22Rv1 (cell line): ENCODE data around the gene GREB1L.

ENCODE experiments used
- H3K27ac ChIP-seq: fragments of 450-650 bp; 2 replicates; pipeline ENCODE4 v1.5.1; 2017
- ZFX ChIP-seq: fragments of 450-650 bp; IDR thresholded peaks from 2 replicates; pipeline ENCODE4 v1.6.1; 2017; ENCODE audit warnings: antibody characterized with exemption, borderline replicate concordance
- TF ChIP-seq, protein P1 (sequence below): fragments of 450-650 bp; IDR thresholded peaks from 2 replicates; pipeline ENCODE4 v1.5.1; 2017; ENCODE audit warnings: mild to moderate bottlenecking

The GREB1L gene

DNA sequence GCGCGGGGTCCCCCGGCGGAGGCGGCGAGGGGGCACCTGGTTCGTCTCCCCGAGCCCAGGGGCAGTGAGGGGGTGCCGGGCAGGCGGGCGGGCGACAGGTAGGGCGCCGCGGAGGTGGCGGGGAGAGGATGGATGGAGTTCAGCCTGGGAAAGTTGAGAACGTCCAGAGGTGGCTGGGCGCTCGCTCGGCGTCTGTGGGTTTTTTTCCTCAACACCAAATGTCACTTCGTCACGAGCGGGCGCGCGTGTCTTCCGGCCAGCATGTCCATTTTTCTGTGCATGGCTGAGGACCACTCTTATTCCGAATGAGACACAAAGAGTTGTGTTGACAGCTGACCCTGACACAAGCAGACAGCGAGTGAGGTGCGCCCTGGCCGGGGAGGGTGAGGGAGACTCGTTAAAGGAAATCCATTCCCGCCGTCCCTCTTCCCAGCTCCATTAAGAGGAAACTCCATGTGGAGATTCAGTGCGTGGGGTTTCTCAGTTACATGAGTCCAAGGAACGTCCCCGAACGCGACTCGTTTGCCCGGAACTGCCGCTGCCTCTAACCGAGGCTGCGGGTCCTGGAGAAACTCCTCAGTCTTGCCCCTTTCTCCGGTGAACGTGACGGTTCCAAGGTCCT is 859 bp downstream of the GREB1L start:
- TF ChIP-seq, protein P1, sequence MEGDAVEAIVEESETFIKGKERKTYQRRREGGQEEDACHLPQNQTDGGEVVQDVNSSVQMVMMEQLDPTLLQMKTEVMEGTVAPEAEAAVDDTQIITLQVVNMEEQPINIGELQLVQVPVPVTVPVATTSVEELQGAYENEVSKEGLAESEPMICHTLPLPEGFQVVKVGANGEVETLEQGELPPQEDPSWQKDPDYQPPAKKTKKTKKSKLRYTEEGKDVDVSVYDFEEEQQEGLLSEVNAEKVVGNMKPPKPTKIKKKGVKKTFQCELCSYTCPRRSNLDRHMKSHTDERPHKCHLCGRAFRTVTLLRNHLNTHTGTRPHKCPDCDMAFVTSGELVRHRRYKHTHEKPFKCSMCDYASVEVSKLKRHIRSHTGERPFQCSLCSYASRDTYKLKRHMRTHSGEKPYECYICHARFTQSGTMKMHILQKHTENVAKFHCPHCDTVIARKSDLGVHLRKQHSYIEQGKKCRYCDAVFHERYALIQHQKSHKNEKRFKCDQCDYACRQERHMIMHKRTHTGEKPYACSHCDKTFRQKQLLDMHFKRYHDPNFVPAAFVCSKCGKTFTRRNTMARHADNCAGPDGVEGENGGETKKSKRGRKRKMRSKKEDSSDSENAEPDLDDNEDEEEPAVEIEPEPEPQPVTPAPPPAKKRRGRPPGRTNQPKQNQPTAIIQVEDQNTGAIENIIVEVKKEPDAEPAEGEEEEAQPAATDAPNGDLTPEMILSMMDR = no peak
- no peak for TF ChIP-seq ZFX
- H3K27ac ChIP-seq = 0 out of 2 replicates have a peak overlapping the region, but pooled peaks have one; percentile 25

DNA sequence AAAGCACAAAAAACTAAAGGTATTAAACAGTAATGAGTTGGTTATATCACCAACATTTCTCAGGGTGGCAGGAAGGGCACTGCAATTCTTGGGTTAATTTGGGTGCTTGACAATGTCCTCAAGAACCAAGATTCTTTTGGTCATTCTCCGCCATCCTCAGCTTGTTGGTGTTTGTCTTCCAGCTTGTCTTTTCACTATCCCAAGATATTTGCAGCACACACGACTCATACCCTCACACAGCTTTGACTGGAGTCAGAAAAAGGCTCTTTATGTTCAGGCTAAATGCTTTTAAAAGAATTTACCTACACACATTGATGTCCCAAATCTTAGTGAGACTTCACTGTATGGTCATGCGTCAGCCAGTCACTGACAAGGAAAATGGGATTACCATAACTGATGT is 12.5 kb downstream of the GREB1L start:
- TF ChIP-seq, protein P1 = no peak
- no peak for TF ChIP-seq ZFX
- no peak overlapping the region for H3K27ac ChIP-seq

DNA sequence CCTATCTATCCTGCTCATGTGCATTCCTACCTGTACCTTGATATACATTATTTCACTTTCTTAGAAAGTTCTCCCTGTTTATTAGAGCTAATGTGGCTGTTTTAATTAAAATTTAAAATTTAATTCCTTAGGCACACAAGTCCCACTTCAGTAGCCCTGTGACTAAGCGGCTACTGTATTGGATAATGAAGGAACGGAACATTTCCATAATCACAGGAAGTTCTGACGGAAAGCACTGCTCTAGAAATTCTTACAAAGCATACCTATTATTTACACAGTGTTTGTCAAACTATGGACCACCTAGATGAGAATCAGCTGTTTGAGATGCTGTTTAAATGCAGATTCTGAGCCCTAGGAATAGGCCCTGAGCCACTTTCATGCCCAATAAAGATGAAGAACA is 13.2 kb downstream of the GREB1L start:
- no peak for TF ChIP-seq ZFX
- TF ChIP-seq, protein P1 = no peak
- no peak overlapping the region for H3K27ac ChIP-seq

DNA sequence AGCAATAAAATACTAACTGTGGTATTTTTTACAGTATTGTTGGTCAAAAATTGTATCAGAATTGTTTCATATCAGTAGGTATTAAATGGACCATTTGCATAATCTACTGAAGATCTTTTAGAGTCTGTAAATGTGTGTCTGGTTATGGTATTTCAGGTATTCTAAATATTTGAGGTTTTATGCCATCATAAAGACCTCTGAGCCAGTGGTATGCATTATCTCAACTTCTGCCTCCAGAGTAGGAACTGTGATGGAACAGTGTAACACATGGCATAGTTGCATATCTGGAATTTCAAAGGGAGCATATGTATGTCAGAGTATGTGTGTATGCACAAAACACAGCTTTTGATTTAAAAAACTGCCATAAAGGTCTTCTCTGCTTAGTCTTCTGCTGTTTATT is 15.4 kb downstream of the GREB1L start:
- TF ChIP-seq, protein P1 = no peak
- TF ChIP-seq ZFX = no peak
- no peak overlapping the region for H3K27ac ChIP-seq

DNA sequence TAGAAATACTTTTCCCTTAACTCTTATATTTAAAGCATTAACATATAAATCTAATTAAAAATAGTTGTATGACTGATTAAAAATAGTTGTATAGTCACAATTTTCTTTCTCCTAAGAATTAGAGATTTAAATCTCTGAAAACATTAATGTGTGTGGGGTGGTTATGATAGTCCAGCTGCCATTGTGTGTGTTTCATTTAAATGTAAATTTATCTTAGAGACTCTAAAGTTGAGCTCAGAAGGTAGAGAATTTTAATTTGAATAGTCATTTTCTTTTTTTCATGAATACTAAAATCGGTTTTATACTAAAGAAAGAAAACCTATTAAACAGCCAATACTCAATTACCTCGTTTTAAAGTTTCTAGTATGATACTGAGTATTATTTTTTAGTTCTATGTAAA is 18.6 kb downstream of the GREB1L start:
- H3K27ac ChIP-seq = no peak overlapping the region
- TF ChIP-seq ZFX = no peak
- TF ChIP-seq, protein P1 = no peak

DNA sequence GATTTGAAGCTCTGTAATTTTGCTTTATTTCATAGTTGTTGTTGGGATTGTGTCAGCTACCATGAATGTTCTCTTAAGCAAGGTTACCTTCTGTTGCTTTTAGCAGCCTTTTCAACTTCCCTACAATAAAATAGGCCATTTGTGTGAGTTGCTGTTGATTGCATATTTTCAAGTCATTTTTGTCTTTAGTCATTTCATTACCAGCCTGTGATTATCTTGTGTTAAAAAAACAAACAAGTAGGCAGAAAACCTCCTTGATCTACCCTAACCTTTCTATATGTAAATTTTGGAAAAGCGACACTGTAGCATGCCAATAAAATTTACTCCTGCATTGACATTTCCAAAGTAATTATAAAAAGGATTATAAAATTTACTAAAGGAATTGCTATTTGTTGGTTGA is 19.3 kb downstream of the GREB1L start:
- no peak for TF ChIP-seq ZFX
- TF ChIP-seq, protein P1 = no peak
- H3K27ac ChIP-seq = no peak overlapping the region

DNA sequence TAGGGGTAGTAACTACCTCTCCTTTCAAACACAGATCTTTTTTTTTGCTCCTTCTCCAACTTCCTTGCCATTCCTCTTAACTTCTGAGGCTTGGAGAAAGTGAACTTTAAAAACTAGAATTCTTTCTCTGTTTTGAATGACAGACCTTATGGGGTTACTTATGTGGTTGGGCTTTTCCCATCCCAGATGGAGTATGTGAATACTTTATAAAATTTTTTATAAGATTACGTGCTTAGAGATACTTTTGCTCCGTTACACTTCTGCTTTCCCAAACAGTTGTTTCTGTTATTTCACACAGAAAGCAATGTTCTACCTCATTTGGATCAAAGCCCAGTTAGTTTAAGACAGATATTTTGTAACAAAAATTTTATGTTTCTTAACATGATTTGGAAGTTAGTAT is 20.2 kb downstream of the GREB1L start:
- TF ChIP-seq, protein P1 = no peak
- TF ChIP-seq ZFX = no peak
- H3K27ac ChIP-seq = no peak overlapping the region
